HepG2 (cell line): ENCODE measurements around the gene IFNL2.

ENCODE experiments used
- ATF2 ChIP-seq: sonication (generic); formaldehyde crosslinking; IDR thresholded peaks from 2 replicates; pipeline ENCODE4 v1.4.0; 2020; ENCODE audit warnings: missing genetic modification reagents
- BHLHE40 ChIP-seq: IDR thresholded peaks from 2 replicates; pipeline ENCODE4 v1.6.1; 2011; ENCODE audit warnings: low read length, improper control_type of control experiment
- HNRNPH1 ChIP-seq: fragments of 200-400 bp; formaldehyde crosslinking; optimal IDR thresholded peaks from 2 replicates; pipeline ENCODE3; 2017; ENCODE audit warnings: mild to moderate bottlenecking, low read depth, low read length
- NFYB ChIP-seq: sonication (generic); formaldehyde crosslinking; IDR thresholded peaks from 2 replicates; pipeline ENCODE4 v1.4.0; 2020; ENCODE audit warnings: missing genetic modification reagents
- ZFP41 ChIP-seq: sonication (generic); formaldehyde crosslinking; IDR thresholded peaks from 2 replicates; pipeline ENCODE4 v1.4.0; 2020; ENCODE audit warnings: mild to moderate bottlenecking, missing genetic modification reagents, borderline replicate concordance
- ZNF274 ChIP-seq: sonication (generic); formaldehyde crosslinking; IDR thresholded peaks from 2 replicates; pipeline ENCODE4 v1.5.1; 2020; ENCODE audit warnings: mild to moderate bottlenecking, missing genetic modification reagents
- ZNF629 ChIP-seq: sonication (generic); formaldehyde crosslinking; conservative IDR thresholded peaks from 2 replicates; pipeline ENCODE4 v1.5.0; 2020; ENCODE audit warnings: missing genetic modification reagents
- TF ChIP-seq, protein P1 (sequence below): sonication (generic); formaldehyde crosslinking; IDR thresholded peaks from 2 replicates; pipeline ENCODE4 v1.5.0; 2020; ENCODE audit warnings: mild to moderate bottlenecking, missing genetic modification reagents, moderate library complexity

- TF ChIP-seq BHLHE40 (no peak), HNRNPH1 (no peak), ZNF274 (CRISPR knock-in tag) (no peak), ZFP41 (CRISPR knock-in tag) (no peak), ZNF629 (no peak), NFYB (no peak), ATF2 (CRISPR knock-in tag) (no peak)
- TF ChIP-seq, protein P1, sequence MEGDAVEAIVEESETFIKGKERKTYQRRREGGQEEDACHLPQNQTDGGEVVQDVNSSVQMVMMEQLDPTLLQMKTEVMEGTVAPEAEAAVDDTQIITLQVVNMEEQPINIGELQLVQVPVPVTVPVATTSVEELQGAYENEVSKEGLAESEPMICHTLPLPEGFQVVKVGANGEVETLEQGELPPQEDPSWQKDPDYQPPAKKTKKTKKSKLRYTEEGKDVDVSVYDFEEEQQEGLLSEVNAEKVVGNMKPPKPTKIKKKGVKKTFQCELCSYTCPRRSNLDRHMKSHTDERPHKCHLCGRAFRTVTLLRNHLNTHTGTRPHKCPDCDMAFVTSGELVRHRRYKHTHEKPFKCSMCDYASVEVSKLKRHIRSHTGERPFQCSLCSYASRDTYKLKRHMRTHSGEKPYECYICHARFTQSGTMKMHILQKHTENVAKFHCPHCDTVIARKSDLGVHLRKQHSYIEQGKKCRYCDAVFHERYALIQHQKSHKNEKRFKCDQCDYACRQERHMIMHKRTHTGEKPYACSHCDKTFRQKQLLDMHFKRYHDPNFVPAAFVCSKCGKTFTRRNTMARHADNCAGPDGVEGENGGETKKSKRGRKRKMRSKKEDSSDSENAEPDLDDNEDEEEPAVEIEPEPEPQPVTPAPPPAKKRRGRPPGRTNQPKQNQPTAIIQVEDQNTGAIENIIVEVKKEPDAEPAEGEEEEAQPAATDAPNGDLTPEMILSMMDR (CRISPR knock-in tag), result no peak
Measured at GRCh38 chr19:39284032-39284431, 15.8 kb downstream of the IFNL2 start.
